GM18867 (cell line): ENCODE measurements around the gene GPALPP1.
A peak's percentile ranks its signal among the peaks of the same experiment; 100 is the strongest.
"Not testable (repeated sequence)": the region's sequence is repeated elsewhere in the genome, so short reads cannot be mapped to it uniquely, and the experiment has no call there.

ENCODE experiments used
- ATAC-seq: cut with Tn5 transposase; IDR thresholded peaks from one replicate; pipeline ENCODE4 v1.9.1; 2021; ENCODE audit warnings: mild to moderate bottlenecking, moderate library complexity; ENCODE audit not compliant: unreplicated experiment

GPALPP1 gene, protein sequence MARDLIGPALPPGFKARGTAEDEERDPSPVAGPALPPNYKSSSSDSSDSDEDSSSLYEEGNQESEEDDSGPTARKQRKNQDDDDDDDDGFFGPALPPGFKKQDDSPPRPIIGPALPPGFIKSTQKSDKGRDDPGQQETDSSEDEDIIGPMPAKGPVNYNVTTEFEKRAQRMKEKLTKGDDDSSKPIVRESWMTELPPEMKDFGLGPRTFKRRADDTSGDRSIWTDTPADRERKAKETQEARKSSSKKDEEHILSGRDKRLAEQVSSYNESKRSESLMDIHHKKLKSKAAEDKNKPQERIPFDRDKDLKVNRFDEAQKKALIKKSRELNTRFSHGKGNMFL

DNA sequence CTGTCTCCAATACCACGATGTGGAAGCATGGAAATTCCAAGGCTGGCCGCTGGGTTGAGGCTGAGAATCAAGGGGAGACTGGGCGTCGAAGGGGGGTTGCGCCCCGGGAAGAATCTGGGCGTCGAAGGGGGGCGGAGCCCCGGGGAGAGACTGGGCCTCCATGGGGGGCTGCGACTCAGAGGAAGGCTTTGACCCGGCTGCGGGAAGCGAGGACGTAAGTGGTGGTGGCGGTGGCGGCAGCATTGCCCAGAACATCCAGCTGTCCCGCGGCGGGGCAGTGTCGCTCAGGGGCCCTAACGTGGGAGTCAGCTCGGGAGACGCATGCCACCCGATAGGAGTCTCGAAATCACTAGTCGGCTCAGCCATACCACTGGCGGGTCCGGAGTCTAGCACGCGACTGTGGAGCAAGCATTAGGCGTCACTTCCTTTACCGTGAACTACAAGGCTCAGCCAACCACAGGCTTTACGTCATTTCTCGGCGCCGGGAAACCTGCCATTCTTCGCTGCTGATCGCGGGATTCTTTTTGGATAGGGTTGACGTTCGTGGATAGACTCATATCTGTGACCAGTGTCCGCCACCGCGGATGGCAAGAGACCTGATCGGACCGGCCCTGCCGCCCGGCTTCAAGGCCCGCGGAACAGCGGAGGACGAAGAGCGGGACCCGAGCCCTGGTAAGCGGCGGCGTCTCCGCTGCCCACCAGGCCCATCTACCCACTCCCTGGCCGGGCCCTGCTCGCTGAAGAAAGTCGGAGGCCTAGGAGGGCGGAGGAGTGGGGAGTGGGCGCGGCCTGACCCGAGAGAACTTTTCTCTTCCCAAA, at the start of gene GPALPP1, which contains the start of gene NUFIP1:
Gene GPALPP1, plus strand, starts transcription at position 468 of the 819 bp plus-strand sequence. Its CDS starts 117 bp downstream, at position 585.
Gene NUFIP1, minus strand, starts transcription at position 401 of the 819 bp plus-strand sequence. Its CDS starts 35 bp downstream, at position 366.
- peak; percentile 98 for ATAC-seq

DNA sequence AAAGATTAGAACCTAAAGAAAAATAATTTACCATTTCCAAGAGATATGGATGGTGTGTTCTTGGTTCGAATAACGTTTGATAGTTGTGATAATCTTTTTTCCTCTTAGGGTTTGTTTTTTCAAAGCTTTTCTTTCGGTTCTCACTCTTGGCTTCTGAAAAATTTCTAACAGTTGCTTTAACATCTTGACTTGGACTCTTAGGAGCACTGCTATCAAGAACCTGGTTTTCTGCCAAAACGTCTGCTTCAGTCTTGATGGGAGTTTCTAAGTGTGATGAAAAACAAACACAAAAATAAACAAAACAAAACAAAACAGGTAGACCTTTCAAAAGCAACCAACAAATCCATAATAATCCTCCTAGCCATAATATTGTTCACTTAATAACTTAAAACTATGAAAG, 45.9 kb upstream of the GPALPP1 start:
- not testable (repeated sequence) for ATAC-seq

DNA sequence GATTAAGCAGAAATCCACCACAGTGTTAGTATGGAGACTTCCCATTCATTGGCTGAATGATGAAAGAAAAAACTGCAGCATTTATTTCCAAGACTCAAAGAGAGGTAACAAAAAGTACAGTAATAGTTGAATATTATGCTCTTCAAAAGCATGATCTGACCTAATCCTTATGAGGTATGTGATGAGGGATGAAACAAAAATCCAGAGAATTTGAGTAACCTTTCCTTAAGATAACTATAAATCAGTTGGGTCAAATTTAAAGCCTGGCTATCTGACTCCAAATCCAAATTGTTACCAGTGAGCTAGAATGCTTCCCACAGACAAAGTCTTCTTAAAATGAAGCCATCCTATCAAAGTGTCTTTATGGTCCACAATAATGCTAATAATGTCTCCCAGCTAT, 38.2 kb upstream of the GPALPP1 start:
- no peak for ATAC-seq

GRCh38 chr13:44952671-44953070, 36.7 kb upstream of the GPALPP1 start:
- no peak for ATAC-seq

- ATAC-seq, result no peak
These were observed 35.1 kb upstream of the GPALPP1 start for GRCh38 chr13:44954224-44954623.

DNA sequence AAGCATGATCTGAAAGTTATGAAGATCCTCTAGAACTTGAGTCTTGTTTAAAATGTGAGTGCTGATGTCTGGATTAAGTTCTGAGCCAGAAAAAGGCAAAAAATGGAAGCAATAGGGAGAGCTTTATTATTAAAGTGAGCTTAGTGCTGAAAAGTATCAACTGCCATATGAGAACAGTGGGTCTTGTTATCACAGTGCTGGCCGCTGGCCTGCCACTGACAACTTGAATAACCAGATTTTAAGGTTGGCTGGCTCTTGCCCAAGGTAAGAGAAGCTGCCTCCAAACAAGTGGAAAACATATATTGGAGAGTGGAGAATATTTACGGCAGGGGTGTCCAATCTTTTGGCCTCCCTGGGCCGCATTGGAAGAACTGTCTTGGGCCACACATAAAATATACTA, 33.9 kb upstream of the GPALPP1 start:
- ATAC-seq, result no peak

DNA sequence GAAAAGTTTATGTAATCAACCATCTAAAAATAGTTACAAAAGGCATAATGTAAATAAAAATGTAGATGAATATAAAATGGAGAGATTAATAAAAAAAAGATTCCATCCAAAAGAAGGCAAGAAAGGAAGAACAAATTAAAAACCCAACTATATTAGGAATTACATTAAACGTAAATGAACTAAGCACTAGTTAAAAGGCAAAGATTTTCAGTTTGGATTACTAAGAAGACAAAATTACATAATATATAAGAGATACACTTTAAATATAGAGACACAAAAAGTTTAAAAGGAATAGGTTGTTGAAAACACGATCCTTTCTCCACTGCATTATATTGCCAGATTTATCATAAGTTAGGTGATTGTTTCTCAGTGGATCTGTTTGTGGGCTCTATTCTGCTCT, 27.3 kb upstream of the GPALPP1 start:
- no peak for ATAC-seq

DNA sequence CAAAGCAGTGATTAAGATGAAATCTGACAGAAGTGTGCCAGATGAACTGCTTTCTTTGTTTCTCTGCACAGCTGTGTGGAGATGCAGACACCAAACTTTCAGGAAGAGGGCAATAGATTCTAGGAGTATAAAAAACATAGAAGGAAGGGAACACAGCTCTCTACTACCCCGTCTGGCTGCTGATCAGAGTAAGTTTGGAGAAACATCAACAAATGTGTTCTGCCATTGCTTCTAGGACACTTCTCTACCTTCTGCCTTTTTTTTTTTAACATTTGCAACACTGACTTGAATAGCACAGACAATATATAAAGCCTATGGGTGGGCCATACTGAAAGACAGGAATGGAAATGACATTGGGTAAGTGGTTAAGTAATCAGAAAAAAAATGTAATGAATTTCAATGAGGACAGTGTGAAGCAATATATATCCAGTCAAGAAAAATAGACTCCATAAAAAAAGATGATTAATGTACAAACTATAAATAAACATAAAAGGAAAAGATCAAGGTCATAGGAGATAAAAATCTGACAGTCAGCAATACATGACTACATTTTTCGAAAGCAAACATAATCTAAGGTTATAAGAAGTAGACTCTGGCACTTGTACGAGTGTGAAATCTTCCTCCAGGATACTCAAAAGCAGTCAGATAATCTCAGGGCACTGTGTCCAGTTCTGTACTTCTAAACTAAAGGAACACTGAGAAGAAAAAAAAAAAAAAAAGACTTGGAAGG, 21.5 kb upstream of the GPALPP1 start:
- no peak for ATAC-seq

DNA sequence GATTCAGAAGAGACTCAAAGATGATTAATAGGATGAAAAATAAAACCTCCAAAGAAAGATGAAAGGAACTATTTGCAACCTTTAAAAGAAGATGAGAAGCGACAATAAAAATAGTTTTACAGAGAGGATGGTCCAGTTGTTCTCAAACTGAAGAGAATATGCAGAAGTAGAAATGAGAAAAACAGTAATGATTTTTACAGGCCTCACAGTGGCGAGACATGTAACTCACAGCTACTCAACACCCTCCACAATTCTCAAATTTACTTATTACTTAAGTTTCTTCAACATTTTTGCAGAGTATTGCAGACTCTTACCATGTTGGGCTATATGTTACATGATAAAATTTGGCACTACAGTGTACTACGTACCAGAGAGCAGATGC, 20.9 kb upstream of the GPALPP1 start:
- ATAC-seq, result no peak

- ATAC-seq, result no peak
These were observed 19.5 kb upstream of the GPALPP1 start for GRCh38 chr13:44969551-44970484.

DNA sequence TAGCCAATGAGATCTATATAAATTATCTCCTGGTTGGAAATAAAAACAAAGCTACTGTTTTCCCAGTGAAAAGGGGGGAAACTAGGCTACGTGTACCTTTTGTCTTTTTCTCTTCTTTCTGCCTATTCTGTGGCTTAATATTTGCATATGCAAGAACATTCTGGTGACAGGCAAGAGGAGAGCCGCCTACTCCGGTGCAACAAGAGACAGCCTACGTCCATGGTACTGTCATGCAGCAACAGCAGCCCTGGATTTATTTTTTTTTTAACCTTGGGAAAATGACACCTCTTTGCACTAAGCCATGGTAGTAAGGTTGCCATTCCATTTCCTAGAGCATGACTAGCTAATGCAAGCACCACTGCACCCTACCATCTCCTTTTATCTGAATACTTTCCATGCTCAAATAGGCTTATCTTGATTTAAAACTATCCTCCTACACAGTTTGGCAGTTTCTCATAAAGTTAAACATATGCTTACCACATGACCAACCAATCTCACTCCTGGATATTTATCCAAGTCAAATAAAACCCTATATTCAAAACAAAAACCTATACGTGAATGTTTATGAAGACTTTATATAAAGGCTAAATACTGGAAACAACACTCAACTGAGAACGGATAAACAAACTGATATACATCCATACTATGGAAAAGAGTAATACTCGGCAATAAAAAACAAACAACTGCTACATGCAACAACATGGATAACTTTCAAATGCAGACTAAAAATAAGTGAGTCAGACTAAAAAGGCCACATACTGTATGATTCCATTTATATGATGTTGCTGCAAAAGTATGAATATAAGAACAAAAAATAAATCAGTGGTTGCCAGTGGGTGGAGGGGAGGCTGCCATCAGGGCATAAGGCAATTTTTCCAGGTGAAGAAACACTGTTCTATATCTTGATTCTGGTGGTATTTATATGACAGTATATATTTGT, 17.4 kb upstream of the GPALPP1 start:
- no peak for ATAC-seq

GRCh38 chr13:44972956-44973581, 16.3 kb upstream of the GPALPP1 start:
- no peak for ATAC-seq

DNA sequence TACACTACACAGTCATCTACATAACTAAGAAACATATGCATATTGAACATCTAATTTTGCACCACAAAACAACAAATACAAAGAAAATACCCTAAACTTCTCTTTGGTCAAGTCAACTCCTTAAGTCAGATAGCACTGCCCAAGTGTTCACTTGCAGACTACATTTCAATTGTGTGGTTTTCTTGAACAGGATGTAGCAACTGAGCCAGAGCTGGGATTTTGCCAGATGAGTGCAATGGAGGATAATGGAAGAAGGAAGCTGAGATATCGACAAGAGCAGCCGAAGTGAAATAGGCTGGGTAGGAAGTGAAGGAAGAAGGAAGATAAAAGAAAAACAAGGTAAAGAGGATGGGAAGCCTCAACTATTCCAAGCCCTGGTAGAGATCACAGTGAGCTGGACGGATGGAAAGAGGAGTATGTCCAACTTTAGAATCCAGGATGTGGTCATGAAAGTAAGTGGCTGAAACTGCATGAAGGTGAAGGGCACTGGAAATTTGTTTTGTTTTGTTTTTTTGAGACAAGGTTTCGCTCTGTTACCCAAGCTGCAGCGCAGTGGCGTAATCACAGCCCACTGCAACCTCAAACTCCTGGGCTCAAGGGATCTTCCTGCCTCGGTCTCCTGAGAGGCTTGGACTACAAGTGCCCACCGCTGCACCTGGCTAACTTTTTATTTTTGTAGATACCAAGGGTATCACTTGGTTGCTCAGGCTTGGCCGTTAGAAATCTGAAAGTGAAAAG, 15.1 kb upstream of the GPALPP1 start:
- ATAC-seq, result no peak

GRCh38 chr13:44976196-44976595, 13.1 kb upstream of the GPALPP1 start:
- no peak for ATAC-seq

DNA sequence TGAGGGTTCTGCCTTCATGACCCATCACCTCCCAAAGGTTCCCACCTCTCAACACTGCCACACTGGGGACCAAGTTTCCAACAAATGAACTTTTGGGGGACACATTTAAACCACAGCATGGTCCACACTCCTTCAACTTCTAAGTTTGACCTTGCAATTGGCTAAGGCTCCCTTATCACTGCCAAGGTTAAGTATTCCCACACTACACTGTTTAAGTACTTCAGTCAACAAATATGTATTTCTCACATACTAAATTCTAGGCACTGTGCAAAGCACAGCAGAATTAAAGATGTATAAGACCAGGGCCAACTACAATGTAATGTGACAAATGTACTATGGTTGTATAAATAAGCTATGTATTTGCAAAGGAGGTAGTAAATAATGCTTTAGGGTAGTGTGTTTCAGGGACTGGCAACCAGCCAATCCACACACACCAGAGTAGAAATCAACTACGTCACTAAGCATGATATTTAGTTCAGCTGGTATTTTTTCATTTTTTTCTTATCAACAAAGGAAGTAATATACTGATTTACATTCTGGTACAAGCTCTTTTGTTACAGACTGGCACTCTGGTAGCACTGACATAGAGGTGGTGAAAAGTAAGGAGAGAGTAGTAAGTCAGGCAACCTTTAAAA, 12.3 kb upstream of the GPALPP1 start:
- no peak for ATAC-seq

DNA sequence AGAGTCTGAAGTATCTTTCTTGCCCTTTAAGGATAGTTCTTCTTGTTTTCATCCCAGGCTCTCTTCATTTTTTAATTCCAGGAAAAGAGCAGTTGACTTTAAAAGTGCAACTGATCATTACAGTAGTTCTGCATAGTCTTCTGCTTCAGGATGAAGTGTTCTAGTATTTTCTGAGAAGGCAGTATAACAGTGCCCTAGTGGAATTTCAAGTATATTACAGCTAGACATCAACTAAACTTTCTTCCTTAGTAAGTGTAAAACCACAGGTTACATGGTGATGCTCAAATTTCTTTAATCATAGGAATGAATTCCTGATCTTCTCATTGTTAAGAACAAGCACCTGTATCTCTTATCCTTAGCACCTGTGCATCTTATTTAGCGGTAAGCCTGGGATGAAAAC, 11.0 kb upstream of the GPALPP1 start:
- ATAC-seq, result peak; percentile 47

DNA sequence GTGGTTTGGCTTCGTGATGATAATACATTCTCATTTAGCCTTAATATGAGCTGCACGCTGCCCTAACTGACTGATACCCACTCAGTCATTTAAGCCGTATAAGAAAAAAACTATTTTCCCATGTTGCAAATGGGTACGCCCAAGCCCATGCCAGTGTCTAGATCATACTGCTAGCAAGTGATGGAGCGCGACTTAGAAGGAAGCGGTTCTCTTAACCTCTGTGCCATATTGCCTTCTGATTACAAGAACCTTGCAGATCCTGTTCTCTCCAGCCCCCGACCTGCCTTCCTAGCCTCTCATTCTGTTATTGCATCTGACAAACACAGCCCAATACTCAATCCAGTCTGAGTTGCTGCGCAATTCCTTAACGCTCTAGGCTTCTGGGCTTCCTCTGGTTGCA, 603 bp downstream of the GPALPP1 start:
- no peak for ATAC-seq

DNA sequence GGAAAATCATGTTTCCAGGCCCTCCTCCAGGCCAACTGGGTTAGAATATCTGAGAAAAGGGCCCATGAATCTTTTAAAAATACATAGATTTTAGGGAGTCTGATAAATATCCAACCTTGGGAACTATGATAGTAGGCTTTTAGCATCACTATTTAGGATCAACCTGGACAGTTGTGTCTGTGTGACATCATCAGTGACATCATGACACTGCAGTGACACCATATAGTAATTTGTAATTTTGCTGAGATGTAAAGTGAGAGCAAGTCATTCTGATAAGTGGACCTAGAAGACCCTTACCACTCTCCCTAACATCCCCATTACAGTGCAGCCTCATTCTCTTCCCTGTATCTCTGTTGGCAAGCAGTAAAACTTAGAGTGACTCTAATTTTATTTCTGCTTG, 14.1 kb downstream of the GPALPP1 start:
- ATAC-seq, result no peak
